Subcutaneous adipose tissue (tissue), 4 donors: ENCODE measurements around the gene RNASET2. TPM values are rescaled to one million over a fixed set of nuclear protein-coding genes. Genes with fewer than 3 reads are reported as not detected.

Source experiments
- total RNA-seq, 4 donors: library from RNA; depleted of rRNA; stranded (reverse); fragments of >200 nt; gene quantifications; one replicate each; pipeline ENCODE4 v1.1.0, GENCODE V29; 2016
- TF ChIP-seq, protein P1 (sequence below): fragments of 450-650 bp; IDR thresholded peaks from one replicate; pipeline ENCODE4 v1.5.1; 2016; ENCODE audit warnings: low read depth, mild to moderate bottlenecking, control low read depth, antibody characterized with exemption, moderate library complexity

Gene RNASET2
- total RNA-seq, 4 donors from 2014 or later = 40.4 to 173 (median 77.0) TPM

- TF ChIP-seq, protein P1, sequence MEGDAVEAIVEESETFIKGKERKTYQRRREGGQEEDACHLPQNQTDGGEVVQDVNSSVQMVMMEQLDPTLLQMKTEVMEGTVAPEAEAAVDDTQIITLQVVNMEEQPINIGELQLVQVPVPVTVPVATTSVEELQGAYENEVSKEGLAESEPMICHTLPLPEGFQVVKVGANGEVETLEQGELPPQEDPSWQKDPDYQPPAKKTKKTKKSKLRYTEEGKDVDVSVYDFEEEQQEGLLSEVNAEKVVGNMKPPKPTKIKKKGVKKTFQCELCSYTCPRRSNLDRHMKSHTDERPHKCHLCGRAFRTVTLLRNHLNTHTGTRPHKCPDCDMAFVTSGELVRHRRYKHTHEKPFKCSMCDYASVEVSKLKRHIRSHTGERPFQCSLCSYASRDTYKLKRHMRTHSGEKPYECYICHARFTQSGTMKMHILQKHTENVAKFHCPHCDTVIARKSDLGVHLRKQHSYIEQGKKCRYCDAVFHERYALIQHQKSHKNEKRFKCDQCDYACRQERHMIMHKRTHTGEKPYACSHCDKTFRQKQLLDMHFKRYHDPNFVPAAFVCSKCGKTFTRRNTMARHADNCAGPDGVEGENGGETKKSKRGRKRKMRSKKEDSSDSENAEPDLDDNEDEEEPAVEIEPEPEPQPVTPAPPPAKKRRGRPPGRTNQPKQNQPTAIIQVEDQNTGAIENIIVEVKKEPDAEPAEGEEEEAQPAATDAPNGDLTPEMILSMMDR = no peak
Observed at GRCh38 chr6:166934174-166934573, 22.2 kb downstream of the RNASET2 start.

DNA sequence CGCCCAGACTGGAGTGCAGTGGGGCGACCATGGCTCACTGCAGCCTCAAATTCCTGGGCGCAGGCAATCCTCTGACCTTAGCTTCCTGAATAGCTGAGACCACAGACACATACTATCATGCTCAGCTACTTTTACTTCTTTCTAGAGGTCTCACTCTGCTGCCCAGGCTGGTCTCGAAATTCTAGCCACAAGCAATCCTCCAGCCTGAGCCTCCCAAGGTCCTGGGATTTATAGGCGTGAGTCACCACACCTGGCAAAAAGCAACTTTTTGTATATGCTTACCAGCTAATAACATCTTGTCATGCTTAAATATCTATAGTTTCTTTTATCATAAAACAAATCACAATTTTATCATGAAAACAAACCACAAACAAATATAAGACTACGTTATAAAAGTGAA, 23.0 kb downstream of the RNASET2 start:
- TF ChIP-seq, protein P1 = no peak

DNA sequence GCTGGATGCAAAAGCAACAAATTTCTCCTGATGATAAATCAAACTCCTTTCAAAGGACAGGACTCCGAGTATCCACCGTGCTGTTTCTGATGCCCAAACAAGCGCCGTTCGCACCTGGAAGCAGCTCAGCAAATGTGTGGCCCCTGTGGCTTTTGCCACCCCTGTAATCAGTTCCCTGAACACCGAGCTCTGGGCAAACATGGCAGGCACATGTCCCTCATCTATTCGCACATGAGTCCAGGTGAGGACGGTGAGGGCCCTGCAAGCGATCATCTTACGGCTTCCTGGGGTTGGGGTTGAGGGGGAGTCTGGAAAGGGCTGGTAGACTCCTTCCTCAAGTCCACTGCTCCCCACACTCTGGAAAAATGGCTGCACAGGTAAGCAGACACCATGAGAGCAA, 23.7 kb downstream of the RNASET2 start:
- TF ChIP-seq, protein P1 = no peak

DNA sequence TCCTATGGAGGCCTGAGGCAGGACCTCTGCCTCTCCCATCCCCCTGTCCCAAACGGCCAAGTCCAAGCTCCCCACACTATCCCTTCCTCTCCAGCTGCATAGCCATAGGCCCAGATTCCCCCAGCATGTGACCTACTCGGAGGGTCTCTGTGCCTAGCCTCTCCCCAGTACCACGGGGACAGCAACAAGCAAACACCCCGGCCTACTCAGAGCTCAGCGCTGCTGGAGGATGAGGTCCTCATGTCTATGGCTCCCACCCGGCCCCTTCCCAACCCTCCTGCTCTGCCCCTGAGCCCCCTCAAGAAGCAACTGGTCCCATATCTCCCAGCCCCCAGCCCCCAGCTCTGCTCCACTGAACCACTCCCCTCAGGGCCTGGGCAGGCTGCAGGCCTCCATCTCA, 24.2 kb downstream of the RNASET2 start:
- TF ChIP-seq, protein P1 = no peak

GRCh38 chr6:166931426-166931970, 24.9 kb downstream of the RNASET2 start:
- TF ChIP-seq, protein P1 = no peak

DNA sequence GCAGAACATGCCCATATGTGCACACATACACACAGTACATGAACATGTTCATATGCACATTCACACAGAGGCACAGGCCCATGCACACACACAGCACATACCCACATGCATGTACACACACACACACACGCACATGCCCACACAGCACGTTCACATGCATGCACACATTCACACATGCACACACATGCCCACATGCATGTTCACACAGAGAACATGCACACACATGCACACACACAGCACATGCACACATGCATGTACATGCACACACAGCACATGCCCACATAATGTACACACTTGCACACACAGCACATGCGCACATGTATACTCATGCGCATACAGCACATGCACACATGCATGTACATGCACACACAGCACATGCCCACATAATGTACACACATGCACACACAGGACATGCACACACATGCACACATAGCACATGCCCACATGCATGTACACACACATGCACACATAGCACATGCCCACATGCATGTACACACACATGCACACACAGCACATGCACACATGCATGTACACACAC, 25.9 kb downstream of the RNASET2 start:
- TF ChIP-seq, protein P1 = no peak

GRCh38 chr6:166929542-166930189, 26.7 kb downstream of the RNASET2 start:
- TF ChIP-seq, protein P1 = no peak
